SK-N-SH (cell line): ENCODE measurements around the gene RWDD3. TPM values are rescaled to one million over a fixed set of nuclear protein-coding genes. Genes with fewer than 3 reads are reported as not detected.

Experiments
- CTCF ChIA-PET: fragments of 300-600, 350-600 bp; formaldehyde crosslinking; extraction: SDS; loops from one replicate; lab custom pipeline; 2021; lab: Yijun Ruan, JAX
- POLR2A ChIA-PET: fragments of 350-600 bp; sonication (Branson Sonifier 250); formaldehyde crosslinking; extraction: SDS; loops from one replicate; lab custom pipeline; 2020; ENCODE audit warnings: antibody characterized with exemption, inconsistent platforms; lab: Yijun Ruan, JAX
- DNase-seq: peaks from one replicate; pipeline ENCODE4 v3.0.0; 2012
- H2AFZ ChIP-seq: fragments of 200-600 bp; sonication (generic); 2 replicates; pipeline ENCODE4 v1.8.1; 2016; ENCODE audit warnings: antibody characterized with exemption, mild to moderate bottlenecking, low read depth
- H3F3A ChIP-seq: fragments of 200-600 bp; sonication (generic); replicated peaks from 2 replicates; pipeline ENCODE3; 2016; ENCODE audit warnings: antibody characterized with exemption, mild to moderate bottlenecking; ENCODE audit not compliant: insufficient read depth
- H3K27ac ChIP-seq, 2 experiments: fragments of 200-500 bp in 1 of 2; fragments of 200-600 bp in 1 of 2; sonication (Bioruptor generic) in 1 of 2; sonication (generic), shearing (Covaris generic) in 1 of 2; 2 replicates each; pipeline versions ENCODE4 v1.5.1 to v1.6.1; 2014 to 2016; ENCODE audit warnings: low read depth in 2 of 2, inconsistent platforms in 1 of 2, low read length in 1 of 2, mild to moderate bottlenecking in 1 of 2, mixed read lengths in 1 of 2
- H3K27me3 ChIP-seq: fragments of 200-600 bp; sonication (generic), shearing (Covaris generic); 2 replicates; pipeline ENCODE4 v1.6.1; 2016; ENCODE audit warnings: mixed run types; ENCODE audit not compliant: insufficient read depth
- H3K36me3 ChIP-seq, 2 experiments: fragments of 200-500 bp in 1 of 2; fragments of 200-600 bp in 1 of 2; sonication (Bioruptor generic) in 1 of 2; sonication (generic) in 1 of 2; replicated peaks in 1 of 2; 2 replicates each; pipeline versions ENCODE3 to v1.5.1; 2014 to 2016; ENCODE audit warnings: low read length in 1 of 2, mild to moderate bottlenecking in 1 of 2; ENCODE audit not compliant: insufficient read depth in 2 of 2, control insufficient read depth in 1 of 2
- H3K4me1 ChIP-seq, 2 experiments: fragments of 200-500 bp in 1 of 2; fragments of 200-600 bp in 1 of 2; sonication (Bioruptor generic) in 1 of 2; sonication (generic), shearing (Covaris generic) in 1 of 2; 2 replicates each; pipeline versions ENCODE4 v1.5.1 to v1.6.1; 2014 to 2016; ENCODE audit warnings: low read depth in 1 of 2, low read length in 1 of 2, mixed run types in 1 of 2; ENCODE audit not compliant: insufficient read depth in 2 of 2, control insufficient read depth in 1 of 2
- H3K4me2 ChIP-seq: fragments of 200-600 bp; sonication (generic), shearing (Covaris generic); 2 replicates; pipeline ENCODE4 v1.6.1; 2017; ENCODE audit warnings: mixed run types
- H3K4me3 ChIP-seq, 2 experiments: fragments of 200-500 bp in 1 of 2; fragments of 200-600 bp in 1 of 2; sonication (Bioruptor generic) in 1 of 2; sonication (generic), shearing (Covaris generic) in 1 of 2; 2 replicates each; pipeline versions ENCODE4 v1.5.1 to v1.8.1; 2014 to 2016; ENCODE audit warnings: low read depth in 2 of 2, inconsistent platforms in 1 of 2, low read length in 1 of 2, mild to moderate bottlenecking in 1 of 2, mixed read lengths in 1 of 2, moderate library complexity in 1 of 2
- H3K79me2 ChIP-seq: fragments of 200-600 bp; sonication (generic); 2 replicates; pipeline ENCODE4 v1.8.1; 2017; ENCODE audit warnings: mild to moderate bottlenecking; ENCODE audit not compliant: insufficient read depth
- H3K9ac ChIP-seq: fragments of 200-600 bp; sonication (generic); 2 replicates; pipeline ENCODE4 v1.6.1; 2017; ENCODE audit warnings: mixed run types
- H3K9me2 ChIP-seq: fragments of 200-600 bp; sonication (generic); 2 replicates; pipeline ENCODE4 v1.6.1; 2017; ENCODE audit warnings: mixed run types
- H3K9me3 ChIP-seq: fragments of 200-600 bp; sonication (generic); 2 replicates; pipeline ENCODE4 v1.6.1; 2017; ENCODE audit warnings: mixed run types, mild to moderate bottlenecking, moderate library complexity
- H4K20me1 ChIP-seq: fragments of 200-600 bp; sonication (generic); 2 replicates; pipeline ENCODE4 v1.6.1; 2017; ENCODE audit warnings: mild to moderate bottlenecking, mixed run types; ENCODE audit not compliant: insufficient read depth
- ELF1 ChIP-seq: IDR thresholded peaks from 2 replicates; pipeline ENCODE4 v1.4.0; 2012
- EP300 ChIP-seq, 2 experiments: IDR thresholded peaks; 2 replicates each; pipeline versions ENCODE4 v1.4.0 to v1.6.1; 2012; ENCODE audit warnings: borderline replicate concordance in 1 of 2, low read depth in 1 of 2, low read length in 1 of 2
- EZH2phosphoT487 ChIP-seq: fragments of 200-600 bp; sonication (generic); IDR thresholded peaks from 2 replicates; pipeline ENCODE4 v1.6.1; 2017; ENCODE audit warnings: low read depth, mixed run types, mild to moderate bottlenecking, antibody characterized with exemption, moderate library complexity, borderline replicate concordance
- FOXJ3 ChIP-seq: sonication (generic); formaldehyde crosslinking; IDR thresholded peaks from 2 replicates; pipeline ENCODE4 v1.5.1; 2020; ENCODE audit warnings: mild to moderate bottlenecking, missing genetic modification reagents
- JUND ChIP-seq: IDR thresholded peaks from 2 replicates; pipeline ENCODE4 v1.4.0; 2012
- MXI1 ChIP-seq: IDR thresholded peaks from 2 replicates; pipeline ENCODE4 v1.6.1; 2012; ENCODE audit warnings: mild to moderate bottlenecking, low read depth, low read length, improper control_type of control experiment
- NFIC ChIP-seq: IDR thresholded peaks from 2 replicates; pipeline ENCODE4 v1.4.0; 2012; ENCODE audit warnings: borderline replicate concordance
- PBX3 ChIP-seq: IDR thresholded peaks from 2 replicates; pipeline ENCODE4; 2012
- REST ChIP-seq: IDR thresholded peaks from 2 replicates; pipeline ENCODE4 v1.6.1; 2012; ENCODE audit warnings: mild to moderate bottlenecking, low read depth, low read length, moderate library complexity
- RXRA ChIP-seq: IDR thresholded peaks from 2 replicates; pipeline ENCODE4 v1.4.0; 2012; ENCODE audit warnings: low read depth, mild to moderate bottlenecking, borderline replicate concordance
- TAF1 ChIP-seq: IDR thresholded peaks from 2 replicates; pipeline ENCODE4 v1.6.1; 2012; ENCODE audit warnings: low read depth, mild to moderate bottlenecking, low read length, moderate library complexity, borderline replicate concordance
- TCF12 ChIP-seq: IDR thresholded peaks from 2 replicates; pipeline ENCODE4 v1.4.0; 2012
- TEAD4 ChIP-seq: IDR thresholded peaks from 2 replicates; pipeline ENCODE4 v1.4.0; 2012; ENCODE audit warnings: mild to moderate bottlenecking, borderline replicate concordance; ENCODE audit not compliant: insufficient read depth
- USF1 ChIP-seq: IDR thresholded peaks from 2 replicates; pipeline ENCODE4 v1.4.0; 2012; ENCODE audit warnings: low read depth, borderline replicate concordance
- WGBS: methylation state at CpG from one replicate; pipeline ENCODE4 v1.1.6; 2017; ENCODE audit warnings: low lambda C conversion rate; 5-methylcytosine and 5-hydroxymethylcytosine counted together
- polyA plus RNA-seq, 3 experiments: library from polyadenylated mRNA; depleted of rRNA; stranded (reverse); fragments of >200 nt; gene quantifications; 2 replicates each; pipeline ENCODE4 v1.2.3, GENCODE V29; 2012

RWDD3 gene
- polyA plus RNA-seq, 1 of the 3 experiments (the other 2 are of a cell fraction) = 11.9 TPM

GRCh38 chr1:95223110-95223509 lies 10.9 kb upstream of the RWDD3 start:
- Histone ChIP-seq H2AFZ (no peak overlapping the region), H3K36me3 (no peaks in the 10 kb centered on the region), H3K9me3 (no peaks in the 10 kb centered on the region), H3K9ac (no peak overlapping the region), H3K9me2 (no peaks in the 10 kb centered on the region), H3K4me2 (no peak overlapping the region), H3F3A (peaks cover 2% of the 10 kb centered on the region), H3K27ac (no peak overlapping the region), H4K20me1 (no peaks in the 10 kb centered on the region), H3K4me1 (no peaks in the 10 kb centered on the region; a peak in 1 of 4 replicates), H3K27me3 (no peaks in the 10 kb centered on the region), H3K4me3 (no peak overlapping the region), H3K79me2 (no peaks in the 10 kb centered on the region)
- ChIA-PET POLR2A (interaction anchor here (1.2 kb wide), 1 partner anchor 11 kb away, joined by 5 read pairs; the partner anchor contains the start of gene RWDD3), CTCF (interaction anchor here (0.8 to 3.6 kb wide), 4 partner anchors 10 to 369 kb away, joined by 3 to 26 read pairs (median 3); partner anchors contain the start of gene RWDD3)
- no peak for DNase-seq
- no peak for TF ChIP-seq REST
- no peak for TF ChIP-seq MXI1
- no peak for TF ChIP-seq TEAD4
- TF ChIP-seq TCF12 = no peak
- no peak for TF ChIP-seq JUND
- no peak for TF ChIP-seq TAF1
- no peak for TF ChIP-seq ELF1
- no peak for TF ChIP-seq EZH2phosphoT487
- TF ChIP-seq RXRA = no peak
- no peak for TF ChIP-seq USF1

- Histone ChIP-seq H2AFZ (no peak overlapping the region), H3K9ac (no peak overlapping the region), H3K36me3 (no peaks in the 10 kb centered on the region), H3K27me3 (no peaks in the 10 kb centered on the region), H3K4me3 (no peak overlapping the region), H3K4me2 (no peak overlapping the region), H3K79me2 (no peaks in the 10 kb centered on the region), H3F3A (peaks cover 2% of the 10 kb centered on the region), H3K27ac (no peak overlapping the region), H3K9me3 (no peaks in the 10 kb centered on the region), H3K4me1 (no peaks in the 10 kb centered on the region; a peak in 1 of 4 replicates), H4K20me1 (no peaks in the 10 kb centered on the region), H3K9me2 (no peaks in the 10 kb centered on the region)
- WGBS = 88% methylated on average over 3 of the region's 3 CpGs
- no peak for DNase-seq
- CTCF ChIA-PET = interaction anchor here (0.6 to 1.4 kb wide), 3 partner anchors 10 to 183 kb away, joined by 3 to 4 read pairs (median 3); no protein-coding TSS in a partner anchor
- POLR2A ChIA-PET = no interaction called here
- no peak for TF ChIP-seq USF1
- TF ChIP-seq FOXJ3 (CRISPR knock-in tag) = no peak
- TF ChIP-seq REST = no peak
- TF ChIP-seq PBX3 = no peak
- TF ChIP-seq EP300 (IDR thresholded peaks at IDR 0.05; ENCODE audit: borderline replicate concordance in 1 of 2, low read depth in 1 of 2, low read length in 1 of 2) = no peak
- TF ChIP-seq RXRA = no peak
- TF ChIP-seq TCF12 = no peak
- no peak for TF ChIP-seq TAF1
- TF ChIP-seq NFIC = no peak
- TF ChIP-seq MXI1 = no peak
Observed at GRCh38 chr1:95226781-95227660, 7.0 kb upstream of the RWDD3 start.
